ENCODE measurements around the gene KCNJ10. TPM values are rescaled to one million over a fixed set of nuclear protein-coding genes. Genes with fewer than 3 reads are reported as not detected.

Gene KCNJ10
- total RNA-seq (ENCODE audit: unreplicated experiment) = not detected
- long read RNA-seq = 0 reads

GRCh38 chr1:160069460-160070231, at the start of gene KCNJ10:
Gene KCNJ10, minus strand, starts transcription at chr1:160070160. Its CDS starts 27,628 bp downstream, at chr1:160042532.
- Mint-ChIP-seq H3K4me1 (ENCODE audit: low read depth, unreplicated experiment) (no peaks in the 10 kb centered on the region), H3K36me3 (ENCODE audit: unreplicated experiment) (no peaks in the 10 kb centered on the region), H3K4me3 (ENCODE audit: unreplicated experiment) (peak within 1 kb of the TSS; percentile 96), H3K27ac (ENCODE audit: unreplicated experiment) (no peak within 1 kb of the TSS), H3K27me3 (ENCODE audit: unreplicated experiment) (peaks cover 5% of the 10 kb centered on the region), H3K9me3 (ENCODE audit: unreplicated experiment) (no peaks in the 10 kb centered on the region)
- no peak for DNase-seq
- TF ChIP-seq CTCF (IDR thresholded peaks at IDR 0.05; ENCODE audit: partially characterized antibody, unreplicated experiment) = no peak

- TF ChIP-seq CTCF (IDR thresholded peaks at IDR 0.05; ENCODE audit: partially characterized antibody, unreplicated experiment) = no peak
- no peaks in the 10 kb centered on the region for H3K4me1 Mint-ChIP-seq (ENCODE audit: low read depth, unreplicated experiment)
- no peak overlapping the region for H3K4me3 Mint-ChIP-seq (ENCODE audit: unreplicated experiment)
- H3K9me3 Mint-ChIP-seq (ENCODE audit: unreplicated experiment) = peaks cover 1% of the 10 kb centered on the region
- no peaks in the 10 kb centered on the region for H3K36me3 Mint-ChIP-seq (ENCODE audit: unreplicated experiment)
- no peak for DNase-seq
- peaks cover 4% of the 10 kb centered on the region for H3K27me3 Mint-ChIP-seq (ENCODE audit: unreplicated experiment)
- no peak overlapping the region for H3K27ac Mint-ChIP-seq (ENCODE audit: unreplicated experiment)
Measured at GRCh38 chr1:160118928-160119327, 49.0 kb upstream of the KCNJ10 start.

- Mint-ChIP-seq H3K9me3 (ENCODE audit: unreplicated experiment) (peaks cover 1% of the 10 kb centered on the region), H3K27me3 (ENCODE audit: unreplicated experiment) (peaks cover 4% of the 10 kb centered on the region), H3K4me1 (ENCODE audit: low read depth, unreplicated experiment) (peaks cover 3% of the 10 kb centered on the region), H3K27ac (ENCODE audit: unreplicated experiment) (no peak overlapping the region), H3K4me3 (ENCODE audit: unreplicated experiment) (no peak overlapping the region), H3K36me3 (ENCODE audit: unreplicated experiment) (no peaks in the 10 kb centered on the region)
- DNase-seq = no peak
- no peak for TF ChIP-seq CTCF (IDR thresholded peaks at IDR 0.05; ENCODE audit: partially characterized antibody, unreplicated experiment)
Measured at GRCh38 chr1:160117709-160118183, 47.8 kb upstream of the KCNJ10 start.

- Mint-ChIP-seq H3K4me1 (ENCODE audit: low read depth, unreplicated experiment) (peaks cover 8% of the 10 kb centered on the region), H3K9me3 (ENCODE audit: unreplicated experiment) (peaks cover 1% of the 10 kb centered on the region), H3K36me3 (ENCODE audit: unreplicated experiment) (no peaks in the 10 kb centered on the region), H3K27ac (ENCODE audit: unreplicated experiment) (no peak overlapping the region), H3K27me3 (ENCODE audit: unreplicated experiment) (peaks cover 7% of the 10 kb centered on the region), H3K4me3 (ENCODE audit: unreplicated experiment) (no peak overlapping the region)
- DNase-seq = no peak
- no peak for TF ChIP-seq CTCF (IDR thresholded peaks at IDR 0.05; ENCODE audit: partially characterized antibody, unreplicated experiment)
Measured at GRCh38 chr1:160117300-160117699, 47.3 kb upstream of the KCNJ10 start.
